Measurements from ENCODE around the gene MICB. TPM values are rescaled to one million over a fixed set of nuclear protein-coding genes. Genes with fewer than 3 reads are reported as not detected.

MICB gene
- total and polyA plus RNA-seq, 2 of the 8 experiments (the other 6 are each of a cell fraction or from before 2014, with no cell fraction given): 16.2 to 25.3 TPM

DNA sequence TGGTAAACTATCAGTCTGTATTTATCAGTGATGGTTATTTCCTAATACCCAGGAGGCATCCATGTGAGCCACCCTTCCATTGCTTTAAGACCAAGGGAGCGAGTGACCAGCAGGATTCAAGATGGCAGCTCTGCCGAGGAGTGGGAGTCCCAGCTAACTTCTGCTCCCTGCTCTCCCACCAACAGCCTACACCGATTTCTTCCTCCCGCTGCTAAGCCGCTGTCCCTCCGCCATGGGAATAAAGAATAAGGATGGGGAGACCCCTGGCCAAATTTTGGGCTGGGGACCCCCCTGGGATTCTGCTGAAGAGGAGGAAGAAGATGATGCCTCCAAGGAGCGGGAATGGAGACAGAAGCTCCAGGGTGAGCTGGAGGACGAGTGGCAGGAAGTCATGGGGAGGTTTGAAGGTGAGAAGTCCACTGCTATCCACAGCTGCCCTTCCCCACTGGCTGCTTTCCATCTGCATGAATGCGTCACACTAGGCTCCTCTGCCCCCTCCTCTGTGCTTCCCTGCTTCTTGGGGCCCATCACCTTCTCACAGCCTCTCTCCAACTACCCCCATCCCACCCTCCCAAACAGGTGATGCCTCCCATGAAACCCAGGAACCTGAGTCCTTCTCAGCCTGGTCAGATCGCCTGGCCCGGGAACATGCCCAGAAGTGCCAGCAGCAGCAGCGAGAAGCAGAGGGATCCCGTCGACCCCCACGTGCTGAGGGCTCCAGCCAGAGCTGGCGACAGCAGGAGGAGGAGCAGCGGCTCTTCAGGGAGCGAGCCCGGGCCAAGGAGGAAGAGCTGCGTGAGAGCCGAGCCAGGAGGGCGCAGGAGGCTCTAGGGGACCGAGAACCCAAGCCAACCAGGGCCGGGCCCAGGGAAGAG, 59.7 kb downstream of the MICB start (continued):
- TF ChIP-seq RFX5 (IDR thresholded peaks at IDR 0.05; ENCODE audit: borderline replicate concordance, low read depth, low read length) (no peak), POLR2A (IDR thresholded peaks at IDR 0.05; ENCODE audit: control extremely low read depth in 1 of 2, low read depth in 2 of 2, low read length in 2 of 2) (no peak), JUND (IDR thresholded peaks at IDR 0.05; ENCODE audit: low read length) (no peak), EGR1 (IDR thresholded peaks at IDR 0.05; ENCODE audit: borderline replicate concordance, low read depth, low read length) (no peak)
